IMR-90 (cell line): Measurements from ENCODE around the gene CAMK2D. TPM values are rescaled to one million over a fixed set of nuclear protein-coding genes. Genes with fewer than 3 reads are reported as not detected.

Source experiments
- ATAC-seq: fragments of 200-7000 bp; cut with Tn5 transposase; 2 replicates; pipeline ENCODE4 v1.9.1; 2020; ENCODE audit warnings: low read depth, mild to moderate bottlenecking, moderate library complexity
- BruUV-seq: library from RNA; stranded (reverse); fragments of 400-500 nt; replicated peaks from 2 replicates; lab custom pipeline; 2021; lab: Mats Ljungman, UMichigan
- CTCF ChIA-PET: fragments of 300-600 bp; formaldehyde crosslinking; extraction: SDS; loops from one replicate; lab custom pipeline; 2021; ENCODE audit warnings: antibody characterized with exemption; lab: Yijun Ruan, JAX
- POLR2A ChIA-PET: fragments of 300-600 bp; sonication (Branson Sonifier 250); formaldehyde crosslinking; loops from one replicate; lab custom pipeline; 2022; ENCODE audit warnings: antibody characterized with exemption; ENCODE audit not compliant: unreplicated experiment; lab: Charles Lee
- DNase-seq: peaks from one replicate; pipeline ENCODE4 v3.0.0; 2013
- H2AFZ ChIP-seq: replicated peaks from 2 replicates; pipeline ENCODE3; 2013; ENCODE audit warnings: low read length, mild to moderate bottlenecking; ENCODE audit not compliant: poor library complexity
- H2AK5ac ChIP-seq: 2 replicates; pipeline ENCODE4 v1.6.1; 2013; ENCODE audit warnings: low read depth, low read length, inconsistent platforms
- H2AK9ac ChIP-seq: replicated peaks from 2 replicates; pipeline ENCODE3; 2013; ENCODE audit warnings: mild to moderate bottlenecking, low read depth, low read length, moderate library complexity; ENCODE audit not compliant: poor library complexity
- H2BK120ac ChIP-seq: 2 replicates; pipeline ENCODE4 v1.6.1; 2013; ENCODE audit warnings: low read depth, low read length, inconsistent platforms
- H2BK15ac ChIP-seq: 3 replicates; pipeline ENCODE4 v1.6.1; 2013; ENCODE audit warnings: low read depth, low read length, inconsistent platforms
- H2BK20ac ChIP-seq: 2 replicates; pipeline ENCODE4 v1.6.1; 2013; ENCODE audit warnings: low read depth, mild to moderate bottlenecking, inconsistent platforms, low read length, moderate library complexity
- H2BK5ac ChIP-seq: 2 replicates; pipeline ENCODE4 v1.6.1; 2013; ENCODE audit warnings: mild to moderate bottlenecking, low read depth, low read length, inconsistent platforms; ENCODE audit not compliant: poor library complexity, severe bottlenecking
- H3K14ac ChIP-seq: replicated peaks from 2 replicates; pipeline ENCODE4 v1.6.1; 2013; ENCODE audit warnings: low read depth, low read length, inconsistent platforms
- H3K18ac ChIP-seq: 2 replicates; pipeline ENCODE4 v1.6.1; 2013; ENCODE audit warnings: low read depth, low read length, control low read depth
- H3K23ac ChIP-seq: 2 replicates; pipeline ENCODE4 v1.6.1; 2013; ENCODE audit warnings: low read depth, low read length, inconsistent platforms
- H3K27ac ChIP-seq: 2 replicates; pipeline ENCODE4 v1.5.1; 2013; ENCODE audit warnings: mild to moderate bottlenecking, control low read depth, low read length; ENCODE audit not compliant: insufficient read depth
- H3K27me3 ChIP-seq: 2 replicates; pipeline ENCODE4 v1.6.1; 2013; ENCODE audit warnings: low read length; ENCODE audit not compliant: control insufficient read depth, insufficient read depth
- H3K36me3 ChIP-seq: 2 replicates; pipeline ENCODE4 v1.6.1; 2013; ENCODE audit warnings: low read length, mixed read lengths; ENCODE audit not compliant: control insufficient read depth, insufficient read depth
- H3K4ac ChIP-seq: 2 replicates; pipeline ENCODE4 v1.6.1; 2013; ENCODE audit warnings: low read depth, low read length, inconsistent platforms
- H3K4me1 ChIP-seq: 2 replicates; pipeline ENCODE4 v1.6.1; 2013; ENCODE audit warnings: low read length, mixed read lengths; ENCODE audit not compliant: control insufficient read depth, insufficient read depth
- H3K4me2 ChIP-seq: 2 replicates; pipeline ENCODE4 v1.6.1; 2013; ENCODE audit warnings: low read depth, mild to moderate bottlenecking, control low read depth, low read length, moderate library complexity
- H3K4me3 ChIP-seq: 2 replicates; pipeline ENCODE4 v1.5.1; 2013; ENCODE audit warnings: low read depth, mild to moderate bottlenecking, control low read depth, low read length, moderate library complexity; ENCODE audit not compliant: insufficient read depth
- H3K56ac ChIP-seq: 2 replicates; pipeline ENCODE4 v1.6.1; 2013; ENCODE audit warnings: low read length, inconsistent platforms; ENCODE audit not compliant: insufficient read depth; ENCODE audit errors: extremely low read depth
- H3K79me1 ChIP-seq, 2 experiments: 2 replicates each; pipeline ENCODE4 v1.6.1; 2013; ENCODE audit warnings: low read length in 2 of 2, inconsistent platforms in 1 of 2, low read depth in 1 of 2
- H3K9ac ChIP-seq: 2 replicates; pipeline ENCODE4 v1.6.1; 2013; ENCODE audit warnings: low read depth, low read length, control low read depth
- H3K9me1 ChIP-seq: 2 replicates; pipeline ENCODE4 v1.6.1; 2013; ENCODE audit warnings: low read length, inconsistent platforms; ENCODE audit not compliant: insufficient read depth
- H3K9me3 ChIP-seq: 2 replicates; pipeline ENCODE4 v1.6.1; 2013; ENCODE audit warnings: low read length; ENCODE audit not compliant: control insufficient read depth, insufficient read depth
- H4K20me1 ChIP-seq: 2 replicates; pipeline ENCODE4 v1.6.1; 2013; ENCODE audit warnings: low read length, inconsistent platforms; ENCODE audit not compliant: insufficient read depth
- H4K5ac ChIP-seq: 2 replicates; pipeline ENCODE4 v1.6.1; 2013; ENCODE audit warnings: mild to moderate bottlenecking, low read depth, low read length, control low read depth
- H4K8ac ChIP-seq, 2 experiments: 2 replicates each; pipeline ENCODE4 v1.6.1; 2013; ENCODE audit warnings: low read depth in 2 of 2, low read length in 2 of 2, control low read depth in 1 of 2, inconsistent platforms in 1 of 2
- H4K91ac ChIP-seq: 2 replicates; pipeline ENCODE4 v1.6.1; 2013; ENCODE audit warnings: low read depth, low read length, inconsistent platforms; ENCODE audit not compliant: insufficient read depth
- BHLHE40 ChIP-seq: fragments of 150-350 bp; IDR thresholded peaks from 2 replicates; pipeline ENCODE4 v1.6.1; 2016; ENCODE audit warnings: mild to moderate bottlenecking, low read depth, low read length
- CEBPB ChIP-seq: IDR thresholded peaks from 2 replicates; pipeline ENCODE4 v1.6.1; 2012; ENCODE audit warnings: low read depth, low read length, improper control_type of control experiment
- CHD1 ChIP-seq: IDR thresholded peaks from 2 replicates; pipeline ENCODE4 v1.6.1; 2012; ENCODE audit warnings: low read depth, low read length, improper control_type of control experiment
- CTCF ChIP-seq: conservative IDR thresholded peaks from 2 replicates; pipeline ENCODE4 v1.5.1; 2012; ENCODE audit warnings: mild to moderate bottlenecking, low read depth, low read length, improper control_type of control experiment
- ELK1 ChIP-seq: fragments of 150-350 bp; IDR thresholded peaks from 2 replicates; pipeline ENCODE4 v1.6.1; 2016; ENCODE audit warnings: low read depth, mild to moderate bottlenecking, low read length, moderate library complexity, borderline replicate concordance
- FOS ChIP-seq: fragments of 150-350 bp; IDR thresholded peaks from 2 replicates; pipeline ENCODE4 v1.6.1; 2016; ENCODE audit warnings: low read depth, low read length
- MAFK ChIP-seq: IDR thresholded peaks from 2 replicates; pipeline ENCODE4 v1.6.1; 2012; ENCODE audit warnings: low read depth, low read length, improper control_type of control experiment
- MAZ ChIP-seq: IDR thresholded peaks from 2 replicates; pipeline ENCODE4 v1.6.1; 2012; ENCODE audit warnings: low read depth, mild to moderate bottlenecking, low read length, improper control_type of control experiment, moderate library complexity, borderline replicate concordance
- MXI1 ChIP-seq: IDR thresholded peaks from 2 replicates; pipeline ENCODE4 v1.6.1; 2012; ENCODE audit warnings: low read depth, mild to moderate bottlenecking, low read length, moderate library complexity, borderline replicate concordance
- NFE2L2 ChIP-seq: fragments of 150-350 bp; IDR thresholded peaks from 2 replicates; pipeline ENCODE4 v1.6.1; 2016; ENCODE audit warnings: low read depth, mild to moderate bottlenecking, low read length
- POLR2A ChIP-seq: IDR thresholded peaks from 2 replicates; pipeline ENCODE4 v1.6.1; 2012; ENCODE audit warnings: mild to moderate bottlenecking, low read depth, low read length
- RAD21 ChIP-seq: IDR thresholded peaks from 2 replicates; pipeline ENCODE4 v1.6.1; 2012; ENCODE audit warnings: low read length, improper control_type of control experiment
- RCOR1 ChIP-seq: IDR thresholded peaks from 2 replicates; pipeline ENCODE4 v1.6.1; 2012; ENCODE audit warnings: mild to moderate bottlenecking, low read length, improper control_type of control experiment; ENCODE audit not compliant: insufficient replicate concordance
- RFX5 ChIP-seq: IDR thresholded peaks from 2 replicates; pipeline ENCODE4 v1.8.0; 2012; ENCODE audit warnings: low read depth, mild to moderate bottlenecking, low read length, moderate library complexity
- SMC3 ChIP-seq: fragments of 150-350 bp; IDR thresholded peaks from 2 replicates; pipeline ENCODE4 v1.6.1; 2016; ENCODE audit warnings: low read depth, mild to moderate bottlenecking, antibody characterized with exemption, low read length, moderate library complexity
- USF2 ChIP-seq: fragments of 150-350 bp; IDR thresholded peaks from 2 replicates; pipeline ENCODE4 v1.6.1; 2017; ENCODE audit warnings: mild to moderate bottlenecking, antibody characterized with exemption, low read length, low read depth
- WGBS, 2 experiments: methylation state at CpG; one replicate each; pipeline versions ENCODE4 v1.1.5 to v1.1.7; 2013; ENCODE audit warnings: missing lambda C conversion rate in 2 of 2; ENCODE audit not compliant: insufficient read length in 1 of 2; ENCODE audit errors: extremely low coverage in 2 of 2; 5-methylcytosine and 5-hydroxymethylcytosine counted together
- dilution Hi-C: fragments of 300-500 bp; cut with HindIII; formaldehyde crosslinking; loops from one replicate; pipeline ENCODE4 v1.14.3; 2018; ENCODE audit warnings: low sequenced_read_pairs; ENCODE audit not compliant: unreplicated experiment
- in situ Hi-C: fragments of 300-500 bp; cut with MboI; formaldehyde crosslinking; loops from 3 replicates; pipeline ENCODE4 v1.14.3; 2019; ENCODE audit warnings: low sequenced_read_pairs, inconsistent platforms, mixed read lengths
- intact Hi-C: fragments of 100-400 bp; cut with micrococcal nuclease; formaldehyde crosslinking; loops from 2 replicates; pipeline ENCODE4 v1.10.0; 2022
- polyA plus RNA-seq, 3 experiments: library from polyadenylated mRNA; depleted of rRNA; stranded (reverse); fragments of >200 nt; gene quantifications; 2 replicates each; pipeline ENCODE4 v1.2.3, GENCODE V29; 2012; ENCODE audit warnings: low replicate concordance in 1 of 3
- total RNA-seq: library from RNA; depleted of rRNA; stranded (reverse); fragments of >200 nt; gene quantifications from 2 replicates; pipeline ENCODE4 v1.2.3, GENCODE V29; 2012

The CAMK2D gene
- total and polyA plus RNA-seq, 2 of the 4 experiments (the other 2 are of a cell fraction): 44.6 to 156 TPM

- ChIA-PET POLR2A (no interaction called here), CTCF (no interaction called here)
- Histone ChIP-seq H3K4me1 (peaks cover 2% of the 10 kb centered on the region), H4K5ac (no peak overlapping the region), H3K14ac (no peak overlapping the region), H4K20me1 (no peaks in the 10 kb centered on the region), H3K27me3 (no peaks in the 10 kb centered on the region), H3K79me1 (peaks cover 24 to 49% of the 10 kb centered on the region in 2 experiments), H3K36me3 (no peaks in the 10 kb centered on the region), H3K23ac (no peak overlapping the region), H3K4ac (no peak overlapping the region), H2BK20ac (no peak overlapping the region), H3K4me2 (no peak overlapping the region), H2AK5ac (no peak overlapping the region), H3K9me1 (peaks cover 6% of the 10 kb centered on the region), H3K9ac (no peak overlapping the region), H4K91ac (no peak overlapping the region), H2AK9ac (no peak overlapping the region), H2BK5ac (no peak overlapping the region), H2AFZ (no peak overlapping the region), H2BK120ac (no peak overlapping the region), H2BK15ac (no peak overlapping the region), H4K8ac (no peak overlapping the region), H3K56ac (no peak overlapping the region), H3K4me3 (no peak overlapping the region), H3K27ac (no peak overlapping the region), H3K9me3 (no peaks in the 10 kb centered on the region), H3K18ac (no peak overlapping the region)
- no TSS peak for BruUV-seq
- TF ChIP-seq RCOR1: no peak
- TF ChIP-seq CEBPB: no peak
- no peak for TF ChIP-seq NFE2L2
- TF ChIP-seq MAFK: no peak
- TF ChIP-seq USF2: no peak
- no peak for TF ChIP-seq RFX5
- TF ChIP-seq CTCF: no peak
- no peak for TF ChIP-seq FOS
- no peak for TF ChIP-seq MXI1
- no peak for TF ChIP-seq SMC3
- no peak for TF ChIP-seq POLR2A
- TF ChIP-seq ELK1: no peak
- no peak for TF ChIP-seq CHD1
- no peak for TF ChIP-seq MAZ
- no peak for TF ChIP-seq RAD21
- no peak for TF ChIP-seq BHLHE40
- intact Hi-C loops (no loop called here), in situ Hi-C loops (no loop called here), dilution Hi-C loops (no loop called here)
- no CpG with 5 or more reads among the region's 2 CpGs for WGBS, 2 experiments
- no peak for DNase-seq
- ATAC-seq: no peak
Observed at GRCh38 chr4:113614414-113614813, 147.1 kb downstream of the CAMK2D start.
